ENCODE data around the gene LUM. TPM values are rescaled to one million over a fixed set of nuclear protein-coding genes. Genes with fewer than 3 reads are reported as not detected.

Gene LUM
- polyA plus RNA-seq, 3 donors = not detected

GRCh38 chr12:91065396-91065795 lies 45.9 kb downstream of the LUM start:
- no CpG with 5 or more reads among the region's 3 CpGs for WGBS (ENCODE audit: insufficient coverage)
- intact Hi-C loops (cut with micrococcal nuclease) = no loop called here

GRCh38 chr12:91064640-91065039 lies 46.7 kb downstream of the LUM start:
- Mint-ChIP-seq H3K27me3 (ENCODE audit: low read depth in 3 of 3) (no peaks in the 10 kb centered on the region), H3K27ac (no peak overlapping the region), H3K4me1 (no peaks in the 10 kb centered on the region), H3K36me3 (no peaks in the 10 kb centered on the region), H3K9me3 (peaks cover 0 to 1% (median 0%) of the 10 kb centered on the region in 7 donors), H3K4me3 (no peak overlapping the region)
- Histone ChIP-seq H3K79me2 (ENCODE audit: insufficient read depth, low read length) (no peaks in the 10 kb centered on the region), H3K9ac (ENCODE audit: insufficient read depth, low read length, poor library complexity, severe bottlenecking) (no peak overlapping the region), H3K4me1 (ENCODE audit: control insufficient read depth in 1 of 2, insufficient read depth in 2 of 2, low read length in 2 of 2) (no peaks in the 10 kb centered on the region), H3K36me3 (replicated peaks in 1 of 2; ENCODE audit: control insufficient read depth in 1 of 2, insufficient read depth in 2 of 2, low read length in 2 of 2) (no peaks in the 10 kb centered on the region), H3K4me3 (replicated peaks in 1 of 3; ENCODE audit: low read depth in 2 of 3, low read length in 3 of 3) (no peak overlapping the region), H3K27ac (ENCODE audit: low read depth in 1 of 2, low read length in 2 of 2) (no peak overlapping the region), H4K20me1 (ENCODE audit: insufficient read depth, low read length) (no peaks in the 10 kb centered on the region), H3K9me3 (replicated peaks in 1 of 2; ENCODE audit: control insufficient read depth in 1 of 2, insufficient read depth in 1 of 2, low read length in 2 of 2) (no peaks in the 10 kb centered on the region), H2AFZ (ENCODE audit: insufficient read depth, low read depth, low read length, poor library complexity, severe bottlenecking) (no peak overlapping the region), H3K4me2 (replicated peaks; ENCODE audit: extremely low read depth, low read length, poor library complexity, severe bottlenecking) (no peak overlapping the region), H3K27me3 (ENCODE audit: control insufficient read depth in 2 of 2, insufficient read depth in 2 of 2, low read length in 2 of 2) (no peaks in the 10 kb centered on the region)
- no peak for DNase-seq
- no CpG with 5 or more reads among the region's 3 CpGs for WGBS (ENCODE audit: insufficient coverage)
- intact Hi-C loops (cut with micrococcal nuclease) = no loop called here
- no peak for TF ChIP-seq CTCF (IDR thresholded peaks at IDR 0.05)

More at GRCh38 chr12:91065396-91065795, 45.9 kb downstream of the LUM start:
- Histone ChIP-seq H3K4me3 (replicated peaks in 1 of 3; ENCODE audit: low read depth in 2 of 3, low read length in 3 of 3) (no peak overlapping the region), H3K9me3 (replicated peaks in 1 of 2; ENCODE audit: control insufficient read depth in 1 of 2, insufficient read depth in 1 of 2, low read length in 2 of 2) (no peaks in the 10 kb centered on the region), H3K27me3 (ENCODE audit: control insufficient read depth in 2 of 2, insufficient read depth in 2 of 2, low read length in 2 of 2) (no peaks in the 10 kb centered on the region), H3K36me3 (replicated peaks in 1 of 2; ENCODE audit: control insufficient read depth in 1 of 2, insufficient read depth in 2 of 2, low read length in 2 of 2) (no peaks in the 10 kb centered on the region), H3K4me2 (replicated peaks; ENCODE audit: extremely low read depth, low read length, poor library complexity, severe bottlenecking) (no peak overlapping the region), H4K20me1 (ENCODE audit: insufficient read depth, low read length) (no peaks in the 10 kb centered on the region), H3K79me2 (ENCODE audit: insufficient read depth, low read length) (no peaks in the 10 kb centered on the region), H3K4me1 (ENCODE audit: control insufficient read depth in 1 of 2, insufficient read depth in 2 of 2, low read length in 2 of 2) (no peaks in the 10 kb centered on the region), H3K27ac (ENCODE audit: low read depth in 1 of 2, low read length in 2 of 2) (no peak overlapping the region), H3K9ac (ENCODE audit: insufficient read depth, low read length, poor library complexity, severe bottlenecking) (no peak overlapping the region), H2AFZ (ENCODE audit: insufficient read depth, low read depth, low read length, poor library complexity, severe bottlenecking) (no peak overlapping the region)
- Mint-ChIP-seq H3K27me3 (ENCODE audit: low read depth in 3 of 3) (no peaks in the 10 kb centered on the region), H3K4me3 (no peak overlapping the region), H3K9me3 (peaks cover 0 to 1% (median 0%) of the 10 kb centered on the region in 7 donors), H3K36me3 (no peaks in the 10 kb centered on the region), H3K4me1 (no peaks in the 10 kb centered on the region), H3K27ac (no peak overlapping the region)
- TF ChIP-seq CTCF (IDR thresholded peaks at IDR 0.05) = no peak
- no peak for DNase-seq
